Astrocyte (in vitro differentiated cells and primary cell): Measurements from ENCODE around the gene MUC21. TPM values are rescaled to one million over a fixed set of nuclear protein-coding genes. Genes with fewer than 3 reads are reported as not detected.

ENCODE experiments used
- DNase-seq: peaks from one replicate; pipeline ENCODE4 v3.0.0-alpha.2; 2010; ENCODE audit warnings: low read depth
- FAIRE-seq: peaks from 2 replicates; lab custom pipeline; 2011; peaks lifted over from hg19 to GRCh38; lab: Jason Lieb, UNC
- H2AFZ ChIP-seq: 2 replicates; pipeline ENCODE4 v1.6.0; 2012; ENCODE audit warnings: low read depth, low read length, inconsistent platforms
- H3K27ac ChIP-seq: 2 replicates; pipeline ENCODE4 v1.5.1; 2011; ENCODE audit warnings: low read depth, low read length, inconsistent platforms
- H3K27me3 ChIP-seq: 2 replicates; pipeline ENCODE4 v1.6.0; 2011; ENCODE audit warnings: low read length, inconsistent platforms; ENCODE audit not compliant: insufficient read depth
- H3K36me3 ChIP-seq: 2 replicates; pipeline ENCODE4 v1.5.1; 2011; ENCODE audit warnings: low read length, inconsistent platforms; ENCODE audit not compliant: insufficient read depth
- H3K4me1 ChIP-seq: 2 replicates; pipeline ENCODE4 v1.5.1; 2011; ENCODE audit warnings: low read length, inconsistent platforms; ENCODE audit not compliant: insufficient read depth
- H3K4me2 ChIP-seq: 2 replicates; pipeline ENCODE4 v1.6.0; 2012; ENCODE audit warnings: low read length, inconsistent platforms
- H3K4me3 ChIP-seq: 2 replicates; pipeline ENCODE4 v1.5.1; 2011; ENCODE audit warnings: low read depth, mild to moderate bottlenecking, low read length, inconsistent platforms; ENCODE audit not compliant: insufficient read depth
- H3K79me2 ChIP-seq: 2 replicates; pipeline ENCODE4 v1.6.0; 2012; ENCODE audit warnings: mild to moderate bottlenecking, low read length, inconsistent platforms; ENCODE audit not compliant: insufficient read depth
- H3K9ac ChIP-seq: 2 replicates; pipeline ENCODE4 v1.6.0; 2012; ENCODE audit warnings: mild to moderate bottlenecking, low read length, inconsistent platforms
- H3K9me3 ChIP-seq: 2 replicates; pipeline ENCODE4 v1.5.1; 2012; ENCODE audit warnings: low read depth, mild to moderate bottlenecking, low read length, inconsistent platforms; ENCODE audit not compliant: insufficient read depth
- H4K20me1 ChIP-seq: 2 replicates; pipeline ENCODE4 v1.6.0; 2012; ENCODE audit warnings: low read length, inconsistent platforms; ENCODE audit not compliant: insufficient read depth
- H3K27ac Mint-ChIP-seq: one replicate; pipeline ENCODE4 v1.8.0; 2021; ENCODE audit warnings: mild to moderate bottlenecking, mixed read lengths; ENCODE audit not compliant: unreplicated experiment
- H3K27me3 Mint-ChIP-seq: one replicate; pipeline ENCODE4 v1.8.0; 2021; ENCODE audit warnings: low read depth, mixed read lengths; ENCODE audit not compliant: unreplicated experiment
- H3K36me3 Mint-ChIP-seq: one replicate; pipeline ENCODE4 v1.8.0; 2021; ENCODE audit warnings: low read depth, mixed read lengths; ENCODE audit not compliant: unreplicated experiment
- H3K4me1 Mint-ChIP-seq: one replicate; pipeline ENCODE4 v1.8.0; 2021; ENCODE audit warnings: low read depth, mixed read lengths; ENCODE audit not compliant: unreplicated experiment
- H3K4me3 Mint-ChIP-seq: one replicate; pipeline ENCODE4 v1.8.0; 2021; ENCODE audit warnings: mild to moderate bottlenecking, moderate library complexity, mixed read lengths; ENCODE audit not compliant: unreplicated experiment
- H3K9me3 Mint-ChIP-seq: one replicate; pipeline ENCODE4 v1.8.0; 2021; ENCODE audit warnings: mild to moderate bottlenecking, mixed read lengths; ENCODE audit not compliant: unreplicated experiment
- CTCF ChIP-seq: IDR thresholded peaks from 2 replicates; pipeline ENCODE4 v1.5.1; 2011; ENCODE audit warnings: low read depth, mild to moderate bottlenecking, inconsistent platforms, low read length, moderate library complexity; ENCODE audit not compliant: insufficient read depth
- EZH2 ChIP-seq: IDR thresholded peaks from 2 replicates; pipeline ENCODE4 v1.6.1; 2012; ENCODE audit warnings: mild to moderate bottlenecking, low read length, inconsistent platforms; ENCODE audit not compliant: insufficient read depth
- total RNA-seq: library from RNA; stranded (reverse); gene quantifications from 2 replicates; pipeline ENCODE4 v1.2.1, GENCODE V29; 2021

The MUC21 gene
- total RNA-seq, 1 donor from 2014 or later = not detected

GRCh38 chr6:31001281-31001888 is 17.9 kb downstream of the MUC21 start:
- Mint-ChIP-seq H3K27ac (no peak overlapping the region), H3K4me1 (no peaks in the 10 kb centered on the region)
- H4K20me1 ChIP-seq = no peaks in the 10 kb centered on the region

GRCh38 chr6:31002471-31002870 is 19.0 kb downstream of the MUC21 start:
- Histone ChIP-seq H3K4me3 (no peak overlapping the region), H3K4me1 (peaks cover 4% of the 10 kb centered on the region), H3K4me2 (no peak overlapping the region), H3K27ac (no peak overlapping the region), H3K36me3 (no peaks in the 10 kb centered on the region), H2AFZ (no peak overlapping the region), H3K9ac (no peak overlapping the region), H3K79me2 (no peaks in the 10 kb centered on the region), H3K27me3 (no peaks in the 10 kb centered on the region), H4K20me1 (no peaks in the 10 kb centered on the region), H3K9me3 (no peaks in the 10 kb centered on the region)
- no peak for TF ChIP-seq EZH2
- no peak for TF ChIP-seq CTCF
- Mint-ChIP-seq H3K4me1 (peaks cover 4% of the 10 kb centered on the region), H3K36me3 (no peaks in the 10 kb centered on the region), H3K4me3 (no peak overlapping the region), H3K27me3 (no peaks in the 10 kb centered on the region), H3K27ac (no peak overlapping the region), H3K9me3 (no peaks in the 10 kb centered on the region)
- FAIRE-seq (no peak), DNase-seq (no peak)

More at GRCh38 chr6:31001281-31001888, 17.9 kb downstream of the MUC21 start:
- TF ChIP-seq CTCF (no peak), EZH2 (no peak)
- Mint-ChIP-seq H3K4me3 (no peak overlapping the region), H3K36me3 (no peaks in the 10 kb centered on the region), H3K9me3 (no peaks in the 10 kb centered on the region), H3K27me3 (no peaks in the 10 kb centered on the region)
- Histone ChIP-seq H3K27me3 (no peaks in the 10 kb centered on the region), H3K36me3 (no peaks in the 10 kb centered on the region), H3K9me3 (no peaks in the 10 kb centered on the region), H3K4me1 (no peaks in the 10 kb centered on the region), H3K4me2 (no peak overlapping the region), H3K79me2 (no peaks in the 10 kb centered on the region), H3K9ac (no peak overlapping the region), H2AFZ (no peak overlapping the region), H3K4me3 (no peak overlapping the region), H3K27ac (no peak overlapping the region)
- FAIRE-seq (no peak), DNase-seq (no peak)

- TF ChIP-seq EZH2 (no peak), CTCF (no peak)
- Histone ChIP-seq H4K20me1 (no peaks in the 10 kb centered on the region), H3K4me1 (peaks cover 11% of the 10 kb centered on the region), H3K27me3 (no peaks in the 10 kb centered on the region), H2AFZ (no peak overlapping the region), H3K36me3 (no peaks in the 10 kb centered on the region), H3K9ac (no peak overlapping the region), H3K4me3 (no peak overlapping the region), H3K79me2 (no peaks in the 10 kb centered on the region), H3K4me2 (no peak overlapping the region), H3K9me3 (no peaks in the 10 kb centered on the region), H3K27ac (no peak overlapping the region)
- H3K9me3 Mint-ChIP-seq = no peaks in the 10 kb centered on the region
- no peak overlapping the region for H3K27ac Mint-ChIP-seq
- peaks cover 13% of the 10 kb centered on the region for H3K4me1 Mint-ChIP-seq
- H3K27me3 Mint-ChIP-seq = no peaks in the 10 kb centered on the region
- no peaks in the 10 kb centered on the region for H3K36me3 Mint-ChIP-seq
- no peak for DNase-seq
- no peak for FAIRE-seq
- no peak overlapping the region for H3K4me3 Mint-ChIP-seq
Measured at GRCh38 chr6:31004794-31005193, 21.3 kb downstream of the MUC21 start.
